Measurements from ENCODE around the gene TAOK2.
"Not testable (repeated sequence)": the region's sequence is repeated elsewhere in the genome, so short reads cannot be mapped to it uniquely, and the experiment has no call there.

Gene TAOK2

DNA sequence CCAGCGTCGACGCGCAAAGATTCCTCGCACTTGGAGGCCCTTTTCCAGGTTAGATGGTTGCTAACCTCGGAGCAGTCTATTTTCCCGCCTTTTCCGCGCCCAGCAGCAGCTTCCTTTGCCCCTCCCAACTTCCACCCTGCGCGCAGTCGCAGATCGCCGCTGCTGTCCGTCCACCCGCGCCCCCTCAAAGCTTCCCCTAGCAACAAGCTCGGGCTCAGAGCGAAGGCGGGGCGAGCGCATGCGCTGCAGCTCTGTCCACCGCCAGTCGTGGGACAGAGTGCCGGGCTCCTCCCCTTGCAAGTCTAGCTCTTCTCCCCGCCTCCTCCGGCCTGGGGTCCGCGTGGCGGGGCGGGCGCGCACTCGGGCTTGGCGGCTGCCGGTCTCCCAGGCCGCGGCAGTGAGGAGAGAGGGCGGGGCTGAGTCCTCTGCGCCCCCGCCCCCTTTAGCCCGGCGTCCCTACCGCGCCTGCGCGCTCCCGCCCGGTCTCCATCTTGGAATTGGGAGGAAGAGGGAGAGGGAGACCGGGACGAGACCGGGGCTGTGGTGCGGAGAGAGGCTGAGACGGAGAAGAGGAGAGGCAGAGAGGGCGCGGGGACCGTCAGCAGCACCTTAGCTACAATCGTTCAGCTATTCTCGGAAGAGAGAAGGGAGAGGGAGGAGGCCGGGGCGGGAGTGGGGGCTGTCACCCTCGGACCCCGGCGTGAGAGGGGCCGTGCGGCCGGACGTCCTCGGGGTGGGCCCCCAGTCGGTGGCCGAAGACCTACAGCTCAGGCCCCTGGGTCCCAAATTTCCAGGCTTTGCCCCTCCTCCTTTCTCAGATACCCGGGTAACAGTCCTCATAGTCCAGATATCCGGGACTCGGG is at the start of gene TAOK2:
TSS of gene TAOK2 (plus strand) at position 485 of the 863 bp plus-strand sequence. CDS start 3,905 bp downstream, outside the sequence.
- DNase-seq (ENCODE audit: low spot score): peak; percentile 98

DNA sequence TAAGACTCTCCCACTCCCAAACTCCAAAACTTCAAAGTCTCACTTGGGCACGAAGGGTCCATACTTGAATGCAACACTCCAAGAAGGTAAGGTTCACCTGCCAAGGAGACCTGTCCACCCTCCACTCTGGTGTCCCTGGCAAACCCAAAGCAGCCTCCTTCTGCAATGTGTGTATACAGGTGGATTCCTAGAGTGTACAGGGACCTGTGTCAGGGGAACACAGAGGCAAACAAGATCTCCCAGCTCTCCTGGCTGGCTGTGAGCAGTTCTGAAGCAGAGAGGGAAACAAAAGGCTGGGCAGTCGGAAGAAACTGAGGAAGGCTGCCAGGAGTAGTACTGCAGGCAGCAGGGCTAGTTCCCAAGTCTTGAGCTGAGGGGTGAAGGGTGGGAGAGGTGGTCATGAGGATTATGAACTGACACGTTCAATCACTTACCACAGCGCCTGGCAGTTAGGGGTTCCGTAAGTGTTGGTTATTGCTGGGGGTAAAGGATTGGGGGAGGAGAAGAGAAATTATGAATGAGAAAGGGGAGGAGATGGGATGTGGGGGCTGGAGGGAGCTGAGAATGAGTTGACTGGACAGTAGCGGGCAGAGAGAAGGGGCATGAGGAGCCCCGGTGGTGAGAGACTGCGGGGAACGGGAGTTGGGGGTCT is 48.4 kb upstream of the TAOK2 start:
- DNase-seq (ENCODE audit: low spot score): peak; percentile 40

DNA sequence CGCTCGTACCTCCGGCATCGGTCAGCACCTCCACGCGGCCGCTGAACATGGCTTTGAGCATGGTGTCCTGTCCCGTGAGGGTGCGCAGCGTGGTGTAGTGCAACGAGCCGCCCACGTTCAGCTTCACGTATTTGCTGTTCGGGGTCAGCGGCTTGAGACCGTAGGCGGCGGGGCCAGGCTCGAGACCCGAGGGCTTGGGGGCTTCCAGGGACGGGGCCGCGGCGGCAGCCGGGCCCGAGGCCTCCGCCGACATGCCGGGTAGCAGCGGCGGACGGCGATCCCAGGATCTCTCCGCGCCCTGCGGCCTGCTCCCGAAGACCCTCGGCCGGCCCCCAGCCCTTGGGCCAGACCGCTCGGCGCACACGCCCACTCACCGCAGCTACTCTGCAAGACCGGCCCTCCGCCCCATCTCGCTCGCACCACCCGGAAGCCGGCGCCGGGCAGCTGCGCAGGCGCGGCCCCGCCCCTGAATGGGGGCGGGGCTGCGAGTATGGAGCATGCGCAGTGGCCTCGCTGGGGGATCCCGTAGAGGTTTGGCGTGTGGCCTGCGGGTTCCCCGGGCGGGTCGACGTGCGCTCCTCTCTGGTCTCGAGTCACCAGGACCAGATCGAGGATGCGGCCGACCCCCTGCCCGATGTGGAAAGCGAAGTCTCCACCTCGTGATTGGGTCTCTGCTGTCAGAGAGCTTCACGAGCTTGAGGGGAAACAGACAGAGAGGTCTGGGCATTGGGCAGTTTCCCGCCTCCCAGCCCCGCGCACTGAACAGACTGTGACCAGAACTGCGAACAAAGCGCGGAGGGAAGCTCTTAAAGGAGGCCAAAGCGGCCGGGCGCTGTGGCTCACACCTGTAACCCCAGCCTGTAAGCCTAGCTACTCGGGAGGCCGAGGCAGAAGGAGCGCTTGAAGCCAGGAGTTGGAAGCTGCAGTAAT is 47.6 kb upstream of the TAOK2 start, which contains the start of gene KCTD13:
TSS of gene KCTD13 (minus strand) at position 446 of the 930 bp plus-strand sequence. CDS start at position 253, 193 bp downstream.
- DNase-seq (ENCODE audit: low spot score): peak; percentile 83

DNA sequence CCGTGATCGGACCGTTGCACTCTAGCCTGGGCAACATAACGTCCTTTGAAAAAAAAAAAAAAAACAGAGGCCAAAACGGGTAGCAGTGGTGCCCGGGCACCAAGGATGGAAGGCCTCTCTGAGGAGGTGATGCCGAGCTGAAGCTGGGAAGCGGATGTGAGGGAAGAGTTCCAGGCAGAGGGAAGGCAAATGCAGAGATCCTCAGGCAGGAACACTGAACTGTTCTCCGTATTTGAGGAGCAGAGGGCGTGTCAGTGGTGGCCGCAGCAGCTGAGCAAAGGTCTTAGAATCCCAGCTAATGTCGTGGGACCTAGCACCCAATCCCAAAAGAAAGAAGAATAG is 47.0 kb upstream of the TAOK2 start:
- peak; percentile 58 for DNase-seq (ENCODE audit: low spot score)

DNA sequence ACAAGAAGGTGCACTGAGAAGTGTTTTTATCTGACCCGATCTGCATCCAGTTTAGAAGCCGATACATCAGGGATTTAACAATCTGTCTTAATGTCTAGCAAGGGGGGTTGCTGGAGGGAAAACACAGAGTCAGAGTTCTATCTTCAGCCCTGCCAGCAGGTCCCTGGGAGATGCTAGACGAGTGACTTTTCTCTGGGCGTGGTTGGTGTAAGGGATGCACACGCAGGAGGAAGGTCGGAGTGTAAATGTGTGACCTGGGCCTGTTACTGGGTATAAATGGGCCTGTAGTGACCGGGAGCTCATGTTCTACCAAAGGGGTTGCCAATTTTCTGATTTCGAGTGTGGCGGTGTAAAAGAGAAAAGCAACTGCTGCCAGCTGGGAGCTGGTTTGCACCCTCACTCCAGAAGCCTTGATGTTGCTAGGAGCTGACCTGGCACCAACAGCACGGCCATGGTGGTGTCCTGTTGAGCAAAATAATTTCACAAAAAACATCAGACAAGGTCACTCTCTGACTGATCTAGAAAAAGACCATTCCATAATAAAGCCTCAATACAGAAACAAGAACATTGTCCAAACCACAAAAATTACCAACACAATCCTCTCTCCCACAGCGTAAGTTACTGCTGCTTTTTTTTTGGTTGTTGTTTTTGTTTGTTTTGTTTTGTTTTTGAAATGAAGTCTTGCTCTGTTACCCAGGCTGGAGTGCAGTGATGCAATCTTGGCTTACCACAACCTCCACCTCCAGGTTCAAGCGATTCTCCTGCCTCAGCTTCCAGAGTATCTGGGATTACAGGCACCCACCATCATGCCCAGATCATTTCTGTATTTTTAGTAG is 46.4 kb upstream of the TAOK2 start:
- no peak for DNase-seq (ENCODE audit: low spot score)

DNA sequence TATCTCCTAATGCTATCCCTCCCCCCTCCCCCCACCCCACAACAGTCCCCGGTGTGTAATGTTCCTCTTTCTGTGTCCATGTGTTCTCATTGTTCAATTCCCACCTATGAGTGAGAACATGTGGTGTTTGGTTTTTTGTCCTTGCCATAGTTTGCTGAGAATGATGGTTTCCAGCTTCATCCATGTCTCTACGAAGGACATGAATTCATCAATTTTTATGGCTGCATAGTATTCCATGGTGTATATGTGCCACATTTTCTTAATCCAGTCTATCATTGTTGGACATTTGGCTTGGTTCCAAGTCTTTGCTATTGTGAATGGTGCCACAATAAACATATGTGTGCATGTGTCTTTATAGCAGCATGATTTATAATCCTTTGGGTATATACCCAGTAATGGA is 41.9 kb upstream of the TAOK2 start:
- DNase-seq (ENCODE audit: low spot score): not testable (repeated sequence)

DNA sequence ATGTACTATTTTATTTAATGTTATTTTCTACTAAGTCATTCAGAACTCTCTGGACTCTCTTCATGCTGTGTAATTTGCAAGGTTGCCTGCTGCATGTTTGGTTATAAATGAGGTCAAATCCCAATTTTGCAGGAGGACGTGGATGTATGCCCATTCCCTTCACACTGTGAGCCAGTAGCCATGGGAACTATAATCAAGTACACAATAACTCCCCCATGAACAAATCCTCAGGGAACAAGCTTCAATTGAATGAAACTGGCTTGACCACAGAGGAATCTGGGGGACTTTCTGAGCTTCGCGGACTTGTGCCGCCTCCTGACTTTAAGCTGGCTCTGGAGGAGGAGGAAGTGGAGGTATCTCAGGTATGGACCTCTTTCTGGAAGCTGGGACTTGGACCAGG is 33.0 kb upstream of the TAOK2 start:
- no peak for DNase-seq (ENCODE audit: low spot score)

DNA sequence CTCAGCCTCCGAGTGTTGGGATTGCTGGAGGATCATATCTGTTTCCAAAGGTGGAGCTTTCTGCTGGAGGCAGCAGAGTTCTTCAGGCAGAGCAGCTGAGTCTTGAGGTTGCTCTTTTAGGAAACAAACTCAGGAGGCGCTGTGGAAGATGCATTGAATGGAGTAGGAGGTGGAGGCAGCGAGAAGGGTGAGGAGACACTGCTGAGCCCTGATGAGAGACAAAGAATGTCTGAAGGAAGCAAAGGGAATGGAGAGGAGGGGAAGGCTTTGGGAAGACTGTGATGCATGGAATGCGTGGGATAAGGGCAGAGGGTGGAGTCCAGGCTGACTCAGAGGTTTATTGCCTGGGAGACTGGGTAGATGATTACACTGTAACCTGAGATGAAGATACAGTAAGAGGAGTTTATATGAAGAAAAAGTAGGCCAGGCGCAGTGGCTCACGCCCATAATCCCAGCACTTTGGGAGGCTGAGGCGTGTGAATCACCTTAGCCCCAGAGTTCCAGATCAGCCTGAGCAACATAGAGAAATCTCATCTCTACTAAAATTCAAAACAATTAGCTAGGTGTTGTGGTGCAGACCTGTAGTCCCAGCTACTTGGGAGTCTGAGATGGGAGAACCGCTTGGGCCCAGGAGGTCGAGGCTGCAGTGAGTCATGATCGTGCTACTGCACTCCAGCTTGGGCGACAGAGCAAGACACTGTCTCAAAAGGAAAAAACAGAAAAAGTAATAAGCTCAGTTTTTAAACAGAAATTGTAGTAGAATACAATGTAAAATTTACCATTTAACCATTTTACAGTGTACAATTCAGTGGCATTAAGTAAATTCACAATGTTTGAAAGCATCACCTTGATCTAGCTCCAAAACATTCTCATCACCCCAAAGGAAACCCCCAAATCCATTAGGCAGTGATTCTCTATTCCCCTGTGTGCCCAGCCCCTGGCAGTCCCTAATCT is 29.5 kb upstream of the TAOK2 start:
- DNase-seq (ENCODE audit: low spot score): peak; percentile 98

DNA sequence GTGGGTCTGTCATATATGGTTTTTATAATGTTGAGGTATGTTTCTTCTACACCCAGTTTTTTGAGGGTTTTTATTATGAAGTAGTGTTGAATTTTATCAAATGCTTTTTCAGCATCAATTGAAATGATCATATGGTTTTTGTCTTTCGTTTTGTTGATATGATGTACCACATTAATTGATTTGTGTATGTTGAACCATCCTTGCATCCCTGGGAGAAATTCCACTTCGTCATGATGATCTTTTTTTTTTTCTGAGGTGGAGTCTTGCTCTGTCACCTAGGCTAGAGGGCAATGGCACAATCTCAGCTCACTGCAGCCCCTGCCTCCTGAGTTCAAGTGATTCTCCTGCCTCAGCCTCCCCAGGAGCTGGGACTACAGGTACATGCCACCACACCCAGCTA is 25.8 kb upstream of the TAOK2 start:
- no peak for DNase-seq (ENCODE audit: low spot score)

DNA sequence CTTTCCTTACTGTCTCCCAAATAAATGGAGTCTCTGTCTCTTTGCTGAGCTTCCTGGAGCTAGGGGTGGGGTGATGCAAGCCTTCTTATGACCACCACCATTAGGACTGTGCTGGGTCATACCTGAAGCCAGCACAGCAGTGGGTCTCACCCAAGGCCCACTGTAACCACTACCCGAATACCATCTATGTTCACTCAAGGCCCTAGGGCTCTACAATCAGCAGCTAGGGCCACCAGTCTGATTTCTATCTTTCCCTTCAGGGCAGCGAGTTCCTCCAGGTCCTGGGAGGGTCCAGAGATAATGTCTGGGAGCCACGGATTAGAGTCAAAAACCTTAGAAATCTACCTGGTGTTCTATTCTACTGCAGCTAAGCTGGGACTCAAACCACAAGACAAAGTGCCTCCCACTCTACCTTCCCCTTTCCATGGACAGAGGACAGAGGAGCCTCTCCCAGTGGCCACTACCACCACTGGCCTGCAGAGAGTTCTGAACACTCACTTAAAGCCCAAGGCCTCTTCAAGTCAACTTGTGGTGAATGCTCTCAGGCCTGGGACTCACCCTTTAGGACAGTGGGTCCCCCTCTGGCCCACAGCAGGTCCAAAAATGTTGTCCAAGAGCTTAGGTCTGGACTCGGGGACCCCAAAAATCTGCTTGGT is 22.7 kb upstream of the TAOK2 start:
- no peak for DNase-seq (ENCODE audit: low spot score)

DNA sequence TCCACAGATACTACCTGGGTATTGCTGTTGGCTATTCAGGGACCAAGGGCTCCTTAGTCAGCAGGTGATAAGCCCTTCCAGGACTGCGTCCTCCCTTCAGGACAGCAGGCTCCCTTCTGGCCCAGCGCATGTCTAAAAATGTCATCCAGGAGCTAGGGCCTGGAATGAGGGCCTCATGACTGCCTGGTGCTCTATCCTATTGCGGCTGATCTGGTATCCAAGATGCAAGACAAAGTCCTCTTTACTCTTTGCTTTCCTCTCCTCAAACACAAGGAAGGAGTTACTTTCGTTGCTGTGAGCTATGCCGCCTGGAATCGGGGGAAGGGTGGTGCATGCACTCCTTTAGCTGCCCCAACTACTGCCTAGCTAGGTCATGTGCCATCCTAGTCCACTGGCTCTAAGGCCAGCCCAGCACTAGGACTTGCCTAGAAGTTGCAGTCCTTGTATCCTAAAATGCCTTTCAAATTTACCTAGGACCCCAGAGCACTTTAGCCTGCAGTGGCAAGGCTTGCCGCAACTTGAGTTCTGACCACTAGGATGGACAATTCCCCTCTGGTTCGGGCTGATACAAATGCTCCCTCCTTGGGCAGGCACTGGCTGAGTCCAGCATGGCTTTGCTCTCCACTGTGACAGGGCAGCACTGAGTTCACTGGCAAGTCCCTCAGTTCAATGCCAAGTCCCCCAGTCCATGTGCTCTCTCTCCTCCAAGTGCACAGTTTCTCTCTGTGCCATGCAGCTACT is 21.9 kb upstream of the TAOK2 start:
- no peak for DNase-seq (ENCODE audit: low spot score)

DNA sequence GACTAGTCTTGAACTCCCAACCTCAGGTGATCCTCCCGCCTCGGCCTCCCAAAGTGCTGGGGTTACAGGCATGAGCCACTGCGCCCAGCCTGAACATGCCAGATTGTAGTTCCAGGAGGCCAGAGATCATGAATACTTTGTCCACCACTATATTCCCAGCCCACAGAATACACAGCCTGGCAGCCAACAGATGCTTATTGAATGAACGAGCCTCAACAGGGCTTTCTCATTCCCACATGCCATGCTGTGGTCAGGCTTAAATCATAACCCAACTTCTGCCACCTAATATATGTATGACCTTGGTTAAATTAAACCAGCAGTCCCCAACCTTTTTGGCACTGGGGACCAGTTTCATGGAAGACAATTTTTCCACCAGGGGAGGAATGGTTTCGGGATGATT is 14.9 kb upstream of the TAOK2 start:
- no peak for DNase-seq (ENCODE audit: low spot score)

DNA sequence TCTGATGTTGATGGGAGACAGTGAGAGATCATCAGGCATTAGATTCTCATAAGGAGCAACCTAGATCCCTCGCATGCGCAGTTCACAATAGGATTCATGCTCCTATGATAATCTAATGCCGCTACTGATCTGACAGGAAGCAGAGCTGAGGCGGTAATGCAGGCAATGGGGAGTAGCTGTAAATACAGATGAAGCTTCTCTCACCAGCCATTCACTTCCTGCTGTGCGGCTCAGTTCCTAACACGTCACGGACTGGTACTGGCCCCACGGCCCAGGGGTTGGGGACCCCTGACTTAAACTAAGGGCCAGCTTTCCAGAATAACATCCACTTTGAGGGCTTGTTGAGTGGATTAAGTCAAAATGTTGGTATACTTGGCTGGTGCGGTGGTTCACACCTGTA is 14.4 kb upstream of the TAOK2 start:
- no peak for DNase-seq (ENCODE audit: low spot score)

DNA sequence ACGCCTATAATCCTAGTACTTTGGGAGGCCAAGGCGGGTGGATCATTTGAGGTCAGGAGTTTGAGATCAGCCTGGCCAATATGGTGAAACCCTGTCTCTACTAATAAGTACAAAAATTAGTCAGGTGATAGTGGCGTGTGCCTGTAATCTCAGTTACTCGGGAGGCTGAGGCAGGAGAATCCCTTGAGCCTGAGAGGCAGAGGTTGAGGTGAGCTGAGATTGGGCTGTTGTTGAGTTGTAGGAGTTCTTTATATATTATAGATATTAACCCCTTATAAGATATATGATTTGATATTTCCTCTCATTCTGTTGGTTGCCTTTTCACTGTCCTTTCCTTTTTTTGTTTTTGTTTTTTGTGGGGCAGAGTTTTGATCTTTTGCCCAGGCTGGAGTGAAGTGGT is 13.8 kb upstream of the TAOK2 start:
- DNase-seq (ENCODE audit: low spot score): not testable (repeated sequence)

DNA sequence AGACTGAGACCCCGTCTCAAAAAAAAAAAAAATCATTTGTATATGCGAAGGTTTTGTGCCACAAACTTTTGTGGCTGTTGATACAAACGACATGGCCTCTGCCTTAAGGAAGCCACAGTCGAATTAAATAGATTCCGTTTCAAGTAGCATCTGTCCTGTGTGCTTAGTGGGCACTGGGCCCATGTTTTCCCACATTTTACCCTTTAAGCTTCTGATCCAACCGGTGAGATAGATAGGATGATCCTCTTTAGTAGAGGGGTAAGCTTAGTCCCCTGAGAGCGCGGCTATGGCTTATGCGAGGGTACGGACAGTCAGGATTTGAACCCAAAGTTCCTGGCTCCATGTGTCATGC is 12.6 kb upstream of the TAOK2 start:
- DNase-seq (ENCODE audit: low spot score): no peak

DNA sequence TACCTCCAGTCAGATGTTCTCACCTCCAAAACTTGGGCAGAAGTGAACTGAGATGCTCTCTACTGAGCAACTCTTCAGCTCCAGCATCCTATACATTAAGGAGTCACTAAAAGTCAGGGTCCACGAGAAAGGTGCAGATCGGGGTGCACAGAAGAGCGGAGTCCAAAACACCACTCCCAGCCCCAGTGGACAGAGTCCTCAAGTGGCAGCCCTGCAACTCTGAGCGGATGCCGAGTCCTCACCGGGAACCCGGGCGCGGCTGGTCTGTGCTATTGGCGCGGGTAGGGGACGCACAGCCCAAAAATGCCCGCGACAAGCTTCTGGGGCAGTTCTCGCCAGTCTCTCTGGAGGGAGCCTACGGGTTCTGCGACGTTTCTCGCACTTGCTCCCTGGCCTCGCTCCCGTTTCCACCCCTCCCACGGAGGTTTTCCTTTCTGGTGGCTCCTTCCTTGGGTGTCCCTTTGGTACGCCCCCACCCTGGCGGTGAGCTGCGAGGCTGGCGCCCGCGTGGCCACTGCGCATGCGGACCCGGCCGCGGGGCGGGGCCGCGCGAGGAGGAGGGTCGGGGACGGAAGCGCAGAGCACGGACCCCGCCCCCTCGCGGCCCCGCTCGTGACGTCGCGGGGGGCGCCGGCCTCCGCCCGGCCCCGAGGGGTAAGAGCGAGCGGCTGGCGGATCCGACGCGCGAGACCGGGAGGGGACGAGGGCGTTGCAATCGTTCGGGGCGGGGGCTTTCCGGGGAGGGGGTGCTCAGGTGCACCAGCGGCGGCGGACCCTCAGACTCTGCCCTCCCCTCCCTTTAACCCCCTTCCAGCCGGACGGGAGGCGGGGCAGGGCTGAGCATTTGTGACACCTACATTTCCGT is 12.0 kb upstream of the TAOK2 start, which contains the start of gene TMEM219:
TSS of gene TMEM219 (plus strand) at position 601 of the 865 bp plus-strand sequence. CDS start 1,065 bp downstream, outside the sequence.
- DNase-seq (ENCODE audit: low spot score): peak; percentile 85

DNA sequence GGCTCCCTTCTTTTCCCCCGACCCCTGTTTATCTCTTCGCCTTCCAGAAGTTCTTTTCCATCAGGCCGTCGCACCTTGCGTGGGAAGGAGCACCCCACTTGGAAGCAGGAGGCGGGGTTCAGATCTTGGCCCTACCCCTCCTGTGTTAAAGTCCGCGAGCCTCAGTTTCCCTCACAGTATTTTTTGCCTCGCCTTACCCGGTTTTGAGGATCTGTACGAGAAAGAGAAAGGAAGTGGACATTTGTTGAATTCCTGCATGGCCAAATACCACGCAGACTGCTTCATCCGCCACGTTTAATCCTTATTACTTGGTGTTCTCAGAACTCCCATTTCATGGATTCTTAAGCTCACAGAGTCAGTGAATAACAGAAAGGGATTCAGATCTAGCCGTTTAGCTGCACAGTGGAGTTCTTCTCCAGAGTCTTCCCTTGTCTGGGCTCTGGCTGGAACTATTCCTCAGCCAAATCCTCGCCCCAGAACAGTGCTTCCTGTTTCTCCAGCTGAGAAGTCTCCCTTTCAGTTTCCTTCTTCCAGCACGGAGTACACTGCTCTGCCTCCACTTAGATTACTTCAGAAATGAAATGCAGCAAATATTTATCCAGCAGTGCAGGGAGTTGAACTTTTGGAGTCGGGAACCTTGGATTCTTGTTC is 11.2 kb upstream of the TAOK2 start:
- no peak for DNase-seq (ENCODE audit: low spot score)
